Measurements from ENCODE around the gene CCNT2.

Gene CCNT2

DNA sequence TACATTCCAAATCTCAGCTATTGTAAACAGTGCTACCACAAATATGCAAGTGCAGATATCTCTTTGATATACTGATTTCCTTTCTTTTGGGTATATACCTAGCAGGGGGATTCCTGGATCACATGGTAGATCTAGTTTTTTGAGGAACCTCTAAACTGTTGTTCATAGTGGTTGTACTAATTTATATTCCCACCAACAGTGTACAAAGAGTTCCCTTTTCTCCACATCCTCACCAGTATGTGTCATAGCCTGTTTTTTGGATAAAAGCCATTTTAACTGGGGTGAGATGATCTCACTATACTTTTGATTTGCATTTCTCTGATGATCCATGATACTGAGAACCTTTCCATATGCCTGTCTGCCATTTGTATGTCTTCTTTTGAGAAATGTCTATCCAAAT is 6.3 kb upstream of the CCNT2 start:
- TF ChIP-seq, protein P1, sequence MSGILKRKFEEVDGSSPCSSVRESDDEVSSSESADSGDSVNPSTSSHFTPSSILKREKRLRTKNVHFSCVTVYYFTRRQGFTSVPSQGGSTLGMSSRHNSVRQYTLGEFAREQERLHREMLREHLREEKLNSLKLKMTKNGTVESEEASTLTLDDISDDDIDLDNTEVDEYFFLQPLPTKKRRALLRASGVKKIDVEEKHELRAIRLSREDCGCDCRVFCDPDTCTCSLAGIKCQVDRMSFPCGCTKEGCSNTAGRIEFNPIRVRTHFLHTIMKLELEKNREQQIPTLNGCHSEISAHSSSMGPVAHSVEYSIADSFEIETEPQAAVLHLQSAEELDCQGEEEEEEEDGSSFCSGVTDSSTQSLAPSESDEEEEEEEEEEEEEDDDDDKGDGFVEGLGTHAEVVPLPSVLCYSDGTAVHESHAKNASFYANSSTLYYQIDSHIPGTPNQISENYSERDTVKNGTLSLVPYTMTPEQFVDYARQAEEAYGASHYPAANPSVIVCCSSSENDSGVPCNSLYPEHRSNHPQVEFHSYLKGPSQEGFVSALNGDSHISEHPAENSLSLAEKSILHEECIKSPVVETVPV (CRISPR knock-in tag; IDR thresholded peaks at IDR 0.05) = no peak
- TF ChIP-seq GLIS3 (CRISPR knock-in tag; IDR thresholded peaks at IDR 0.05) (no peak), SNAI2 (CRISPR knock-in tag; IDR thresholded peaks at IDR 0.05) (no peak), ZNF8 (CRISPR knock-in tag; IDR thresholded peaks at IDR 0.05) (no peak), RARB (CRISPR knock-in tag; IDR thresholded peaks at IDR 0.05) (no peak), TCF4 (CRISPR knock-in tag; IDR thresholded peaks at IDR 0.05; ENCODE audit: borderline replicate concordance) (no peak), ISL1 (CRISPR knock-in tag; IDR thresholded peaks at IDR 0.05) (no peak), ZC3H10 (CRISPR knock-in tag; IDR thresholded peaks at IDR 0.05) (no peak), ZNF565 (CRISPR knock-in tag; conservative IDR thresholded peaks at IDR 0.05; ENCODE audit: low read depth) (no peak), ZFP30 (CRISPR knock-in tag; IDR thresholded peaks at IDR 0.05) (no peak), PPARA (CRISPR knock-in tag; IDR thresholded peaks at IDR 0.05; ENCODE audit: borderline replicate concordance) (no peak), CSDC2 (CRISPR knock-in tag; IDR thresholded peaks at IDR 0.05) (no peak), ESRRG (CRISPR knock-in tag; IDR thresholded peaks at IDR 0.05) (no peak), ZNF70 (CRISPR knock-in tag; IDR thresholded peaks at IDR 0.05) (no peak)
- TF ChIP-seq, protein P2, sequence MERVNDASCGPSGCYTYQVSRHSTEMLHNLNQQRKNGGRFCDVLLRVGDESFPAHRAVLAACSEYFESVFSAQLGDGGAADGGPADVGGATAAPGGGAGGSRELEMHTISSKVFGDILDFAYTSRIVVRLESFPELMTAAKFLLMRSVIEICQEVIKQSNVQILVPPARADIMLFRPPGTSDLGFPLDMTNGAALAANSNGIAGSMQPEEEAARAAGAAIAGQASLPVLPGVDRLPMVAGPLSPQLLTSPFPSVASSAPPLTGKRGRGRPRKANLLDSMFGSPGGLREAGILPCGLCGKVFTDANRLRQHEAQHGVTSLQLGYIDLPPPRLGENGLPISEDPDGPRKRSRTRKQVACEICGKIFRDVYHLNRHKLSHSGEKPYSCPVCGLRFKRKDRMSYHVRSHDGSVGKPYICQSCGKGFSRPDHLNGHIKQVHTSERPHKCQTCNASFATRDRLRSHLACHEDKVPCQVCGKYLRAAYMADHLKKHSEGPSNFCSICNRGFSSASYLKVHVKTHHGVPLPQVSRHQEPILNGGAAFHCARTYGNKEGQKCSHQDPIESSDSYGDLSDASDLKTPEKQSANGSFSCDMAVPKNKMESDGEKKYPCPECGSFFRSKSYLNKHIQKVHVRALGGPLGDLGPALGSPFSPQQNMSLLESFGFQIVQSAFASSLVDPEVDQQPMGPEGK (CRISPR knock-in tag; IDR thresholded peaks at IDR 0.05; ENCODE audit: borderline replicate concordance) = no peak
- TF ChIP-seq, protein P3, sequence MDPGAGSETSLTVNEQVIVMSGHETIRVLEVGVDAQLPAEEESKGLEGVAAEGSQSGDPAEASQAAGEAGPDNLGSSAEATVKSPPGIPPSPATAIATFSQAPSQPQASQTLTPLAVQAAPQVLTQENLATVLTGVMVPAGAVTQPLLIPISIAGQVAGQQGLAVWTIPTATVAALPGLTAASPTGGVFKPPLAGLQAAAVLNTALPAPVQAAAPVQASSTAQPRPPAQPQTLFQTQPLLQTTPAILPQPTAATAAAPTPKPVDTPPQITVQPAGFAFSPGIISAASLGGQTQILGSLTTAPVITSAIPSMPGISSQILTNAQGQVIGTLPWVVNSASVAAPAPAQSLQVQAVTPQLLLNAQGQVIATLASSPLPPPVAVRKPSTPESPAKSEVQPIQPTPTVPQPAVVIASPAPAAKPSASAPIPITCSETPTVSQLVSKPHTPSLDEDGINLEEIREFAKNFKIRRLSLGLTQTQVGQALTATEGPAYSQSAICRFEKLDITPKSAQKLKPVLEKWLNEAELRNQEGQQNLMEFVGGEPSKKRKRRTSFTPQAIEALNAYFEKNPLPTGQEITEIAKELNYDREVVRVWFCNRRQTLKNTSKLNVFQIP (CRISPR knock-in tag; IDR thresholded peaks at IDR 0.05; ENCODE audit: borderline replicate concordance, low read depth) = no peak
- TF ChIP-seq, protein P4, sequence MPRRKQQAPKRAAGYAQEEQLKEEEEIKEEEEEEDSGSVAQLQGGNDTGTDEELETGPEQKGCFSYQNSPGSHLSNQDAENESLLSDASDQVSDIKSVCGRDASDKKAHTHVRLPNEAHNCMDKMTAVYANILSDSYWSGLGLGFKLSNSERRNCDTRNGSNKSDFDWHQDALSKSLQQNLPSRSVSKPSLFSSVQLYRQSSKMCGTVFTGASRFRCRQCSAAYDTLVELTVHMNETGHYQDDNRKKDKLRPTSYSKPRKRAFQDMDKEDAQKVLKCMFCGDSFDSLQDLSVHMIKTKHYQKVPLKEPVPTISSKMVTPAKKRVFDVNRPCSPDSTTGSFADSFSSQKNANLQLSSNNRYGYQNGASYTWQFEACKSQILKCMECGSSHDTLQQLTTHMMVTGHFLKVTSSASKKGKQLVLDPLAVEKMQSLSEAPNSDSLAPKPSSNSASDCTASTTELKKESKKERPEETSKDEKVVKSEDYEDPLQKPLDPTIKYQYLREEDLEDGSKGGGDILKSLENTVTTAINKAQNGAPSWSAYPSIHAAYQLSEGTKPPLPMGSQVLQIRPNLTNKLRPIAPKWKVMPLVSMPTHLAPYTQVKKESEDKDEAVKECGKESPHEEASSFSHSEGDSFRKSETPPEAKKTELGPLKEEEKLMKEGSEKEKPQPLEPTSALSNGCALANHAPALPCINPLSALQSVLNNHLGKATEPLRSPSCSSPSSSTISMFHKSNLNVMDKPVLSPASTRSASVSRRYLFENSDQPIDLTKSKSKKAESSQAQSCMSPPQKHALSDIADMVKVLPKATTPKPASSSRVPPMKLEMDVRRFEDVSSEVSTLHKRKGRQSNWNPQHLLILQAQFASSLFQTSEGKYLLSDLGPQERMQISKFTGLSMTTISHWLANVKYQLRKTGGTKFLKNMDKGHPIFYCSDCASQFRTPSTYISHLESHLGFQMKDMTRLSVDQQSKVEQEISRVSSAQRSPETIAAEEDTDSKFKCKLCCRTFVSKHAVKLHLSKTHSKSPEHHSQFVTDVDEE (CRISPR knock-in tag; IDR thresholded peaks at IDR 0.05) = no peak
- TF ChIP-seq, protein P5, sequence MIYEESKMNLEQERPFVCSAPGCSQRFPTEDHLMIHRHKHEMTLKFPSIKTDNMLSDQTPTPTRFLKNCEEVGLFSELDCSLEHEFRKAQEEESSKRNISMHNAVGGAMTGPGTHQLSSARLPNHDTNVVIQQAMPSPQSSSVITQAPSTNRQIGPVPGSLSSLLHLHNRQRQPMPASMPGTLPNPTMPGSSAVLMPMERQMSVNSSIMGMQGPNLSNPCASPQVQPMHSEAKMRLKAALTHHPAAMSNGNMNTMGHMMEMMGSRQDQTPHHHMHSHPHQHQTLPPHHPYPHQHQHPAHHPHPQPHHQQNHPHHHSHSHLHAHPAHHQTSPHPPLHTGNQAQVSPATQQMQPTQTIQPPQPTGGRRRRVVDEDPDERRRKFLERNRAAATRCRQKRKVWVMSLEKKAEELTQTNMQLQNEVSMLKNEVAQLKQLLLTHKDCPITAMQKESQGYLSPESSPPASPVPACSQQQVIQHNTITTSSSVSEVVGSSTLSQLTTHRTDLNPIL (CRISPR knock-in tag; IDR thresholded peaks at IDR 0.05; ENCODE audit: low read depth) = no peak
- no peak for ATAC-seq

DNA sequence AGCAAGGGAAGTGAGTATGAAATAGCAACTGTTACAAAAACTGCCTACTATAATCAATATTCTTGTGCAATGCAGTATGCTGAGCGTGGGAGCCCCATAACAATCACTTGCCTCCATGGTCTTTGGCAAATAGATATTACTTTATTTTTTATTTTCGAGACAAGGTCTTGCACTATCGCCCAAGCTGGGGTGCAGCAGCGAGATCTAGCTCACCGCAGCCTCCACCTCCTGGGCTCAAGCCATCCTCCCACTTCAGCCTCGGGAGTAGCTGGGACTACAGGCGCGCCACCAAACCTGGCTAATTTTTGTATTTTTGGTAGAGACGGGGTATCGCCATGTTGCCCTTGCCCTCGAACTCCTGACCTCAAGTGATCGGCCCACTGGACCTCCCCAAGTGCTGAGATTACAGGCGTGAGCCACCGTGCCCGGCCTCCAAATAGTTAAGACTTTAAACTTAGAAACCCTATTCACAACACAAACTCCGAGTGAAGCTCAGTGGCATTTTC is 1.2 kb upstream of the CCNT2 start:
- ATAC-seq = no peak; the same call in 2 of the 3 replicates
- TF ChIP-seq, protein P3 (CRISPR knock-in tag; IDR thresholded peaks at IDR 0.05; ENCODE audit: borderline replicate concordance, low read depth) = no peak

DNA sequence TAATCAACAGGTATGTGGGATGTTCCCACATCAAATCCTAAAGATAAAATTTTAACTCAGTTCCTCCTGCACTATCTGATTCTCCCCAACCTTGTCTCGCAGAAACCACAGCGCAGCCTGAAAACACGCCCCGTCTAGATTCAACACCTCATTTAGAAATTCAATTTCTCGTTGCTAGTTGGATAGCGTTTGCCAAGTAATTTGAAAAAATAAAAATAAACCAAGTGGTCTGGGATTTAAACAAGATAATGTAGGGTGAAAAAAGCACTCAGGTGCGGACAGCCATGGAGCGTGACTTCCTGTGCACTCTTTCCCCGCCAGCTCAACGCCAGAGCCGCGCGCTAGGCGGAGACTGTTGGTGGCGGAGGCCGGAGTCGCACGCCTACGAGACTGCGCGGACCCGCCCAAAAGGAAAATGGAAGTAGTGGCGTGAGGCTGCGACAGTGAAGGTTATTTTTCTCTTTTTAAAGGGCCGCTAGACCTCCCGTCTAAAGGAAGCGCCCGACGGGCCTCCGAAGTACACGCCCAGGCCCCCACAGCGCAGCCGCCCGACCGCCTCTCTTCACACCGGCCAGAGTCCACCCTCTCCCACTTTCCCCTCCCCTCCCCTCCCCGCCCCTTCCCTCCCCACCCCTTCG is 615 bp upstream of the CCNT2 start:
- ATAC-seq = peak; percentile 91
- no peak for TF ChIP-seq ZFP30 (CRISPR knock-in tag; IDR thresholded peaks at IDR 0.05)
- peak; percentile 77 for TF ChIP-seq ZFP3 (CRISPR knock-in tag; IDR thresholded peaks at IDR 0.05)
- TF ChIP-seq ESRRG (CRISPR knock-in tag; IDR thresholded peaks at IDR 0.05) = no peak
- TF ChIP-seq PPARA (CRISPR knock-in tag; IDR thresholded peaks at IDR 0.05; ENCODE audit: borderline replicate concordance) = no peak
- TF ChIP-seq, protein P3 (CRISPR knock-in tag; IDR thresholded peaks at IDR 0.05; ENCODE audit: borderline replicate concordance, low read depth) = no peak
- TF ChIP-seq SNAI2 (CRISPR knock-in tag; IDR thresholded peaks at IDR 0.05) = no peak
